HFF-Myc (cell line): ENCODE data around the gene BAG2.

Experiments
- DNase-seq: peaks from one replicate; pipeline ENCODE4 v3.0.0-alpha.2; 2011; ENCODE audit warnings: low read depth; ENCODE audit errors: extremely low read depth
- H3K4me3 ChIP-seq: replicated peaks from 2 replicates; pipeline ENCODE4 v1.5.1; 2011; ENCODE audit warnings: low read depth, mild to moderate bottlenecking, control low read depth, low read length
- CTCF ChIP-seq: IDR thresholded peaks from 2 replicates; pipeline ENCODE4 v1.5.1; 2012; ENCODE audit warnings: mild to moderate bottlenecking, low read depth, low read length, control low read depth; ENCODE audit errors: missing control alignments

Gene BAG2

GRCh38 chr6:57147955-57148858, 23.9 kb upstream of the BAG2 start:
- no peak overlapping the region for H3K4me3 ChIP-seq
- no peak for TF ChIP-seq CTCF
- no peak for DNase-seq

GRCh38 chr6:57158658-57159057, 13.5 kb upstream of the BAG2 start:
- TF ChIP-seq CTCF, result no peak
- no peak for DNase-seq
- no peak overlapping the region for H3K4me3 ChIP-seq

GRCh38 chr6:57159127-57159526, 13.0 kb upstream of the BAG2 start:
- TF ChIP-seq CTCF, result no peak
- DNase-seq, result no peak
- H3K4me3 ChIP-seq, result no peak overlapping the region

GRCh38 chr6:57162028-57162427, 10.1 kb upstream of the BAG2 start:
- H3K4me3 ChIP-seq, result no peak overlapping the region
- no peak for TF ChIP-seq CTCF
- no peak for DNase-seq

- TF ChIP-seq CTCF, result no peak
- DNase-seq, result no peak
- H3K4me3 ChIP-seq, result no peak overlapping the region
Measured at GRCh38 chr6:57162516-57162915, 9.6 kb upstream of the BAG2 start.

- no peak for DNase-seq
Measured at GRCh38 chr6:57163956-57164355, 8.2 kb upstream of the BAG2 start.

More at GRCh38 chr6:57163956-57164355, 8.2 kb upstream of the BAG2 start:
- no peak overlapping the region for H3K4me3 ChIP-seq
- no peak for TF ChIP-seq CTCF
